Adrenal gland (tissue), 12 donors: ENCODE measurements around the gene CD180. TPM values are rescaled to one million over a fixed set of nuclear protein-coding genes. Genes with fewer than 3 reads are reported as not detected.

Experiments
- DNase-seq, 7 donors: peaks; one replicate each; pipeline ENCODE4 v3.0.0-alpha.2; 2019 to 2020
- H3K27ac ChIP-seq, 5 donors: fragments of 200-600 bp; sonication (generic) in 4 of 5; 1 replicate in 3 of 5; 2 replicates in 2 of 5; pipeline versions ENCODE4 v1.5.1 to v1.8.0; 2016 to 2020; ENCODE audit warnings: mild to moderate bottlenecking in 1 of 5
- H3K27me3 ChIP-seq: fragments of 200-600 bp; 2 replicates; pipeline ENCODE4 v1.8.0; 2021
- H3K36me3 ChIP-seq, 2 donors: fragments of 200-600 bp; replicated peaks in 1 of 2; 1 replicate in 1 of 2; 2 replicates in 1 of 2; pipeline versions ENCODE4 v1.5.1 to v1.8.0; 2018 to 2022
- H3K4me1 ChIP-seq, 2 donors: fragments of 200-600 bp; replicated peaks in 1 of 2; 1 replicate in 1 of 2; 2 replicates in 1 of 2; pipeline versions ENCODE4 v1.5.1 to v1.8.0; 2018 to 2021
- H3K4me3 ChIP-seq, 4 donors: fragments of 200-600 bp; sonication (generic) in 3 of 4; one replicate each; pipeline ENCODE4 v1.5.1; 2016 to 2018
- H3K9me3 ChIP-seq, 3 donors: fragments of 200-600 bp; sonication (generic) in 1 of 3; replicated peaks in 1 of 3; 1 replicate in 2 of 3; 2 replicates in 1 of 3; pipeline versions ENCODE4 v1.5.1 to v1.8.0; 2016 to 2021
- POLR2A ChIP-seq, 2 donors: fragments of 450-650 bp; IDR thresholded peaks; one replicate each; pipeline ENCODE4 v1.6.1; 2017; ENCODE audit warnings: antibody characterized with exemption in 2 of 2, mild to moderate bottlenecking in 2 of 2, moderate library complexity in 1 of 2
- WGBS, 4 donors: extraction: QIAGEN DNeasy Blood & Tissue Kit in 2 of 4; methylation state at CpG; one replicate each; pipeline versions ENCODE4 v1.1.5 to v1.1.7; 2013 to 2017; 5-methylcytosine and 5-hydroxymethylcytosine counted together
- intact Hi-C, 2 donors: fragments of 100-400 bp; cut with DNase I; formaldehyde crosslinking; loops; one replicate each; pipeline versions ENCODE4 v1.14.1 to v1.15.0; 2022 to 2023
- polyA plus RNA-seq, 3 donors: library from polyadenylated mRNA; stranded (reverse); fragments of 200-250 nt in 2 of 3; fragments of 350-450 nt in 1 of 3; fragmentation: Illumina TruSeq in 1 of 3; extraction: RNeasy Lipid Tissue Mini Kit (QIAGEN cat#74804) in 1 of 3; gene quantifications; one replicate each; pipeline ENCODE4 v1.2.3, GENCODE V29; 2013 to 2014
- total RNA-seq, 9 donors: library from RNA; depleted of rRNA in 4 of 9; stranded (reverse); fragments of >200 nt in 4 of 9; fragments of 120-200 nt in 1 of 9; fragmentation: NEBNext Ultra II Directional in 1 of 9; extraction: Animal tissue kit (Norgen Biotek cat#: 25700) in 1 of 9; gene quantifications; one replicate each; pipeline versions ENCODE4 v1.1.0 to v1.2.4, GENCODE V29; 2013 to 2023
- TF ChIP-seq, protein P1 (sequence below), 6 experiments: fragments of 450-650 bp in 4 of 6; fragments of 200-600 bp in 2 of 6; sonication (generic) in 1 of 6; IDR thresholded peaks; 1 replicate in 5 of 6; 2 replicates in 1 of 6; pipeline versions ENCODE4 v1.5.1 to v1.8.0; 2016 to 2021; ENCODE audit warnings: antibody characterized with exemption in 6 of 6, mild to moderate bottlenecking in 2 of 6, moderate library complexity in 1 of 6
- donor health status: healthy with polysubstance abuse.
- donor health status: Bipolar disorder and iron deficiency.
- donor health status: DM: yes; HTN: yes; CAD: no.
- donor health status: DM: no; HTN: no; CAD: no.
- donor health status: DM: no; HTN: no; CAD: no.
- donor health status: DM: yes; HTN: yes; CAD: no.

Gene CD180
- total and polyA plus RNA-seq, 12 donors: 0.37 to 3.6 (median 1.6) TPM

DNA sequence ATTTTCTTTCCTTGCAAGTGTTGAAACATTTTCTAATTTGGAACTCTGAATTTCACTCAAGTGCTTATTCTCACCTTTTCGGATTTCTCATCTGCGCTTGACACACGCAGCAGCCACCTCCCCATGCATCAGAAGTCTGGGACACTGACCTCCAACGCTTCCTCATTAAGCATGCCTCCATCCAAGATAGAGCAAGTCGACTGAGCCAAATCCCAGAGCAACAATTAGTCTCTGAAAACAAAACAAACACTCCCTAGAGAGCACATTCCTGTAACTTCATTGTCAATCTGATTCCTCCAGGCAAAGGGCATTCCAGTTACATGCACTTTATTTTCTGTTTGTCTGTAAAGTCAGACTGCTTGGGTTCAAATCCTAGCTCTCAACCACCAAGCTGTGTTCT lies 5.7 kb downstream of the CD180 start:
- Histone ChIP-seq H3K4me1 (peaks cover 5 to 14% of the 10 kb centered on the region in 2 donors), H3K4me3 (no peak overlapping the region), H3K9me3 (no peaks in the 10 kb centered on the region), H3K27me3 (no peaks in the 10 kb centered on the region), H3K36me3 (no peaks in the 10 kb centered on the region), H3K27ac (no peak overlapping the region)
- intact Hi-C loops: no loop called here
- TF ChIP-seq POLR2A (IDR thresholded peaks at IDR 0.05): no peak
- DNase-seq: no peak
- WGBS, 4 donors: 75 to 78% (median 77%) methylated on average over 5 of the region's 5 CpGs

DNA sequence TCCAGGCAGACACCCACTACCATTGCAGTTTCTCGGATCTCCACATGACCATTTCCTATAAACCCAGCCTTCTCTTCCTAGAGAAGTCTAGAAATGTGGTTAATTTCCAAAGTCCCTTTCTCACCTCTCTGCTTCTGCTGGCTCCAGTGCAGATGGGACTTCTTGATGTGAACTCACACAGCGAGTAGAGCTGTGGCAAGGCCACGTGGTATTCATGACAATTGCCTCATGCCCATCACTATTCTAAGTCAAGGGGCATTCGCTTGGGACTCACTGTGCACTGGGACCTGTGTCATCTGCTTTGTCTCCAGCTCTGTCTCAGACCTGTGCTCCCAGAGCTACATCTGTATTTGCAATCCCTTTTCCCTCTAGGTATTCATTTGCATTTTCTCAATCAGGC lies 6.2 kb downstream of the CD180 start:
- Histone ChIP-seq H3K27me3 (no peaks in the 10 kb centered on the region), H3K36me3 (no peaks in the 10 kb centered on the region), H3K9me3 (no peaks in the 10 kb centered on the region), H3K4me1 (peaks cover 5 to 14% of the 10 kb centered on the region in 2 donors), H3K27ac (no peak overlapping the region), H3K4me3 (no peak overlapping the region)
- 84 to 95% (median 88%) methylated on average over 4 of the region's 4 CpGs for WGBS, 4 donors
- intact Hi-C loops: no loop called here
- DNase-seq: no peak
- TF ChIP-seq POLR2A (IDR thresholded peaks at IDR 0.05): no peak
- TF ChIP-seq, protein P1, sequence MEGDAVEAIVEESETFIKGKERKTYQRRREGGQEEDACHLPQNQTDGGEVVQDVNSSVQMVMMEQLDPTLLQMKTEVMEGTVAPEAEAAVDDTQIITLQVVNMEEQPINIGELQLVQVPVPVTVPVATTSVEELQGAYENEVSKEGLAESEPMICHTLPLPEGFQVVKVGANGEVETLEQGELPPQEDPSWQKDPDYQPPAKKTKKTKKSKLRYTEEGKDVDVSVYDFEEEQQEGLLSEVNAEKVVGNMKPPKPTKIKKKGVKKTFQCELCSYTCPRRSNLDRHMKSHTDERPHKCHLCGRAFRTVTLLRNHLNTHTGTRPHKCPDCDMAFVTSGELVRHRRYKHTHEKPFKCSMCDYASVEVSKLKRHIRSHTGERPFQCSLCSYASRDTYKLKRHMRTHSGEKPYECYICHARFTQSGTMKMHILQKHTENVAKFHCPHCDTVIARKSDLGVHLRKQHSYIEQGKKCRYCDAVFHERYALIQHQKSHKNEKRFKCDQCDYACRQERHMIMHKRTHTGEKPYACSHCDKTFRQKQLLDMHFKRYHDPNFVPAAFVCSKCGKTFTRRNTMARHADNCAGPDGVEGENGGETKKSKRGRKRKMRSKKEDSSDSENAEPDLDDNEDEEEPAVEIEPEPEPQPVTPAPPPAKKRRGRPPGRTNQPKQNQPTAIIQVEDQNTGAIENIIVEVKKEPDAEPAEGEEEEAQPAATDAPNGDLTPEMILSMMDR (IDR thresholded peaks at IDR 0.05): no peak

DNA sequence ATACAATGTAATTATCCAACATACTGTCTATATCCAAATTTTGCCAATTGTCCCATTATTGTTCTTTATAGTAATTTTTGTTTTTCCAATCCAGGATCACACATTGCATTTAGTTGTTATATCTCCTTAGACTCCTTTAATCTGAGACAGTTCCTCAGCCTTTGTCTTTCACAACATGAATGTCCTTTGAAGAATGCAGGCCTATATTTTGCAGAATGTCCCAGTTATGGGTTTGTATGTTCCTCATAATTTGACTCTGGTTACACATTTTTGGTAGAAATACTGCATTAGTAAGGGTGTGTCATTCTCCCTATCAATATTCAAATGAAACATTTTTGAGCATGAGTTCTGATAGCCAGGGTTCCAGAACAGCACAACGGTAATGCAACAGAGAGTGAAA lies 6.7 kb downstream of the CD180 start:
- Histone ChIP-seq H3K9me3 (no peaks in the 10 kb centered on the region), H3K27ac (no peak overlapping the region), H3K4me3 (no peak overlapping the region), H3K36me3 (no peaks in the 10 kb centered on the region), H3K27me3 (no peaks in the 10 kb centered on the region), H3K4me1 (peaks cover 5 to 14% of the 10 kb centered on the region in 2 donors)
- no peak for DNase-seq
- TF ChIP-seq, protein P1 (IDR thresholded peaks at IDR 0.05): no peak
- TF ChIP-seq POLR2A (IDR thresholded peaks at IDR 0.05): no peak
- 87 to 100% (median 97%) methylated on average over 1 of the region's 1 CpG for WGBS, 4 donors
- intact Hi-C loops: no loop called here

DNA sequence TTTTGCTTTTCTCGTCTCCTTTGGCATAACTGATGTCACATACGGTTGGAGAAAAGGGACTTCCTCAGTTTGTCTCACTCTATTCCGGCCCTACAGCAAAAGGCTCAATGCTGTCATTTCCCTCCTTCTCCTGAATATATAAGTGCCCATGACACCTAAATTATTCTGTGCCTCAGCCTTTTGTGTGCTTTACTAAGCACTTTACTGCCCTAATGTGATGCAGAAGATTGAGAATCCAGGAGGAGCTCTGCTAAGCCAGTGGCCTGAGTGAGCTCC lies 7.6 kb downstream of the CD180 start:
- intact Hi-C loops: no loop called here
- H3K4me1 ChIP-seq: peaks cover 5 to 13% of the 10 kb centered on the region in 2 donors
- H3K27me3 ChIP-seq: no peaks in the 10 kb centered on the region
- peak overlapping the region in 1 of 5 donors; percentile 21 for H3K27ac ChIP-seq
- TF ChIP-seq, protein P1 (IDR thresholded peaks at IDR 0.05): no peak
- no peak for TF ChIP-seq POLR2A (IDR thresholded peaks at IDR 0.05)
- no peaks in the 10 kb centered on the region for H3K36me3 ChIP-seq
- no peak for DNase-seq
- no peaks in the 10 kb centered on the region for H3K9me3 ChIP-seq
- WGBS, 4 donors: 80 to 96% (median 82%) methylated on average over 3 of the region's 3 CpGs
- no peak overlapping the region for H3K4me3 ChIP-seq

DNA sequence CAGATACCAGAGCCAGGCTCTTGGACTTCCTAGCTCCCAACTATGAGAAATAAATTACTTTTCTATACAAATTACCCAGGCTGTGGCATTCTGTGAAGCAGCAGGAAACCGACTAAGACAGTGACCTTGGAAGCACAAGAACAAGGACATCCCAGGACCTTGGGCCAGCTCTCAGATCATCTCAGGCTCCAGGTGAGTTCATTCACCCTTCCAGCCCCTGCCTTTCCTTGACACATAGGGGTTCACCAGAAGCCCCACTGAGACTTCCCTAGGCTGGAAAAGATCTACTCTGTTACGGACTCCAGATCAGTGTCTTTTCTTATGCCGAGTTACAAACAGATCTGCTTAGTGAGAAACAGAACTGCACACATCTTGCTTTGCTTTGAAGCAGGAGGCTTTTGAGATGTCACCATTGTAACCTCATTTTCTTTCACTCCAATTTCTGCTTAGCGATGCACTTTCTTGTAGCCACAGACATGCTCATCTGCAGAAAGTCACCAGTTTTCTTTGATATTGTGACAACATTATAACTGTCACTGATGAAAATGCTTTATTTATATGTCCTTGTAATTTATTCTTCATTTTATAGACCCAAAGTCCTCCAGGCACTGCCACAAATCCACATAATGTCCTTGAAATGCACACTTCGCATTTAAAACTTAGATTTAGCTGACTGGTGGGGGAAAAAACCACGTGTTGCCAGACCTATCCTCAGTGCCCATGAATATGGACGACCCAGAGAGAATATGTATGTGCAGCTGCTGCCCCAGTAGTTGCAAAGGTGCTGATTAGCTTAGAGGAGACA lies 8.1 kb downstream of the CD180 start:
- intact Hi-C loops: no loop called here

More for the DNA sequence above, 8.1 kb downstream of the CD180 start:
- peaks cover 5 to 8% of the 10 kb centered on the region in 2 donors for H3K4me1 ChIP-seq
- H3K4me3 ChIP-seq: no peak overlapping the region
- TF ChIP-seq, protein P1 (IDR thresholded peaks at IDR 0.05): no peak
- TF ChIP-seq POLR2A (IDR thresholded peaks at IDR 0.05): no peak
- H3K27me3 ChIP-seq: no peaks in the 10 kb centered on the region
- no peaks in the 10 kb centered on the region for H3K9me3 ChIP-seq
- DNase-seq: no peak
- H3K36me3 ChIP-seq: no peaks in the 10 kb centered on the region
- peak overlapping the region in 1 of 5 donors; percentile 21 for H3K27ac ChIP-seq
- whole genome bisulfite sequencing, 4 donors: 53 to 70% (median 67%) methylated on average over 7 of the region's 7 CpGs
